WTC11 (cell line): ENCODE data around the gene CBLB. TPM values are rescaled to one million over a fixed set of nuclear protein-coding genes. Genes with fewer than 3 reads are reported as not detected.

Experiments
- ATAC-seq: fragments of 200-7000 bp; cut with Tn5 transposase; 2 replicates; pipeline ENCODE4 v1.10.0; 2021; ENCODE audit warnings: mild to moderate bottlenecking, moderate library complexity
- CTCF ChIA-PET: fragments of 300-600 bp; sonication (Branson Sonifier 250); formaldehyde crosslinking; loops from one replicate; lab custom pipeline; 2021; ENCODE audit warnings: antibody characterized with exemption; lab: Charles Lee
- POLR2A ChIA-PET: fragments of 350-600 bp; sonication (Branson Sonifier 250); formaldehyde crosslinking; loops from one replicate; lab custom pipeline; 2021; ENCODE audit warnings: antibody characterized with exemption; lab: Charles Lee
- DNase-seq: peaks from one replicate; pipeline ENCODE4 v3.0.0; 2021; ENCODE audit warnings: low spot score
- H3K27ac Mint-ChIP-seq: 2 replicates; pipeline ENCODE4 v1.8.0; 2021; ENCODE audit warnings: mixed read lengths
- H3K27me3 Mint-ChIP-seq: 2 replicates; pipeline ENCODE4 v1.8.0; 2021; ENCODE audit warnings: low read depth, mild to moderate bottlenecking, moderate library complexity, mixed read lengths
- H3K36me3 Mint-ChIP-seq: 2 replicates; pipeline ENCODE4 v1.8.0; 2021; ENCODE audit warnings: mixed read lengths
- H3K4me1 Mint-ChIP-seq: 2 replicates; pipeline ENCODE4 v1.8.0; 2022; ENCODE audit warnings: mixed read lengths
- H3K4me3 Mint-ChIP-seq: 2 replicates; pipeline ENCODE4 v1.8.0; 2021; ENCODE audit warnings: mild to moderate bottlenecking, moderate library complexity, mixed read lengths
- H3K9me3 Mint-ChIP-seq: 2 replicates; pipeline ENCODE4 v1.8.0; 2021; ENCODE audit warnings: mixed read lengths
- ELF4 ChIP-seq: sonication (generic); formaldehyde crosslinking; IDR thresholded peaks from 2 replicates; pipeline ENCODE4 v1.8.1; 2022; ENCODE audit warnings: low read depth, mild to moderate bottlenecking, moderate library complexity, missing genetic modification reagents
- ESRRA ChIP-seq: sonication (generic); formaldehyde crosslinking; IDR thresholded peaks from 2 replicates; pipeline ENCODE4 v1.8.1; 2022; ENCODE audit warnings: mild to moderate bottlenecking, missing genetic modification reagents, borderline replicate concordance
- GTF2I ChIP-seq: fragments of 250-450 bp; sonication (Bioruptor Pico); conservative IDR thresholded peaks from 2 replicates; pipeline ENCODE4 v1.4.0; 2021; ENCODE audit warnings: mild to moderate bottlenecking
- MYBL2 ChIP-seq: sonication (generic); formaldehyde crosslinking; IDR thresholded peaks from 2 replicates; pipeline ENCODE4 v1.8.1; 2023; ENCODE audit warnings: mild to moderate bottlenecking, moderate library complexity, missing genetic modification reagents
- NFATC4 ChIP-seq: fragments of 250-450 bp; sonication (Bioruptor Pico); IDR thresholded peaks from 2 replicates; pipeline ENCODE4 v1.9.0; 2021; ENCODE audit warnings: mild to moderate bottlenecking
- NR1H2 ChIP-seq: sonication (generic); formaldehyde crosslinking; IDR thresholded peaks from 2 replicates; pipeline ENCODE4 v1.9.0; 2021; ENCODE audit warnings: mild to moderate bottlenecking, moderate library complexity, missing genetic modification reagents
- RORB ChIP-seq: fragments of 250-450 bp; sonication (Bioruptor Pico); IDR thresholded peaks from 2 replicates; pipeline ENCODE4 v1.9.0; 2021; ENCODE audit warnings: mild to moderate bottlenecking
- TEAD1 ChIP-seq: sonication (generic); formaldehyde crosslinking; IDR thresholded peaks from 2 replicates; pipeline ENCODE4 v1.8.0; 2022; ENCODE audit warnings: mild to moderate bottlenecking, missing genetic modification reagents
- ZNF138 ChIP-seq: sonication (generic); formaldehyde crosslinking; conservative IDR thresholded peaks from 2 replicates; pipeline ENCODE4 v1.8.1; 2022; ENCODE audit warnings: mild to moderate bottlenecking, moderate library complexity, missing genetic modification reagents
- ZNF232 ChIP-seq: sonication (generic); formaldehyde crosslinking; IDR thresholded peaks from 2 replicates; pipeline ENCODE4 v1.8.0; 2022; ENCODE audit warnings: mild to moderate bottlenecking, missing genetic modification reagents
- ZNF317 ChIP-seq: sonication (generic); formaldehyde crosslinking; IDR thresholded peaks from 2 replicates; pipeline ENCODE4 v1.8.1; 2023; ENCODE audit warnings: low read depth, mild to moderate bottlenecking, moderate library complexity, missing genetic modification reagents, borderline replicate concordance
- ZNF423 ChIP-seq: fragments of 250-450 bp; sonication (Bioruptor Pico); IDR thresholded peaks from 2 replicates; pipeline ENCODE4 v2.1.2; 2022; ENCODE audit warnings: mild to moderate bottlenecking, moderate library complexity
- total RNA-seq: library from RNA; stranded (reverse); gene quantifications from 3 replicates; pipeline ENCODE4 v1.2.3, GENCODE V29; 2021
- TF ChIP-seq, protein P1 (sequence below): sonication (generic); formaldehyde crosslinking; IDR thresholded peaks from 2 replicates; pipeline ENCODE4 v1.8.1; 2023; ENCODE audit warnings: mild to moderate bottlenecking, missing genetic modification reagents
- TF ChIP-seq, protein P2 (sequence below): sonication (generic); formaldehyde crosslinking; IDR thresholded peaks from 2 replicates; pipeline ENCODE4 v1.8.0; 2022; ENCODE audit warnings: mild to moderate bottlenecking, missing genetic modification reagents
- TF ChIP-seq, protein P3 (sequence below): sonication (generic); formaldehyde crosslinking; IDR thresholded peaks from 2 replicates; pipeline ENCODE4 v1.8.1; 2022; ENCODE audit warnings: mild to moderate bottlenecking, moderate library complexity, missing genetic modification reagents
- TF ChIP-seq, protein P4 (sequence below): sonication (generic); formaldehyde crosslinking; IDR thresholded peaks from 2 replicates; pipeline ENCODE4 v1.8.0; 2023; ENCODE audit warnings: missing genetic modification reagents, mild to moderate bottlenecking, borderline replicate concordance
- TF ChIP-seq, protein P5 (sequence below): sonication (generic); formaldehyde crosslinking; IDR thresholded peaks from 2 replicates; pipeline ENCODE4 v1.8.1; 2022; ENCODE audit warnings: low read depth, mild to moderate bottlenecking, moderate library complexity, missing genetic modification reagents, borderline replicate concordance
- TF ChIP-seq, protein P6 (sequence below): fragments of 250-450 bp; sonication (Bioruptor Pico); IDR thresholded peaks from 2 replicates; pipeline ENCODE4 v2.1.2; 2022; ENCODE audit warnings: mild to moderate bottlenecking, moderate library complexity
- TF ChIP-seq, protein P7 (sequence below): sonication (generic); formaldehyde crosslinking; IDR thresholded peaks from 2 replicates; pipeline ENCODE4 v1.8.1; 2022; ENCODE audit warnings: mild to moderate bottlenecking, missing genetic modification reagents, moderate library complexity, borderline replicate concordance
- TF ChIP-seq, protein P8 (sequence below): sonication (generic); formaldehyde crosslinking; IDR thresholded peaks from 2 replicates; pipeline ENCODE4 v1.8.0; 2023; ENCODE audit warnings: missing genetic modification reagents

CBLB gene
- total RNA-seq, 1 experiment from 2014 or later: 19.8 TPM

DNA sequence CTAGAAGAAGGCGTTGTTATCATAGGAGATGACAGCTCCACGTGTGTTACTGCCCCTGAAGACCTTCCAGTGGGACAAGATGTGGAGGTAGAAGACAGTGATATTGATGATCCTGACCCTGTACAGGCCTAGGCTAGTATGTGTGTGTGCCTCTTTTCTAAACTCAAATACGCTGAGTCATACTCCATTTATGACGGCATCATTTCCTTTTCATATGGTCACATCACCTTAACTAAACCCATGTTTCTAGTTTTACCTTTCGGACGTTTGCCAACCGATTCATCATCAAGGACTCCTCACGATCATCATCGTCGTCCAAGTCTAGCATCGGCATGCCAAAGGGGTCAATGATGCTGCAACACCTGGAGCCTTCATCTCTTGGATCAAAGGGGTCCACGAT, 149.0 kb downstream of the CBLB start:
- TF ChIP-seq, protein P1, sequence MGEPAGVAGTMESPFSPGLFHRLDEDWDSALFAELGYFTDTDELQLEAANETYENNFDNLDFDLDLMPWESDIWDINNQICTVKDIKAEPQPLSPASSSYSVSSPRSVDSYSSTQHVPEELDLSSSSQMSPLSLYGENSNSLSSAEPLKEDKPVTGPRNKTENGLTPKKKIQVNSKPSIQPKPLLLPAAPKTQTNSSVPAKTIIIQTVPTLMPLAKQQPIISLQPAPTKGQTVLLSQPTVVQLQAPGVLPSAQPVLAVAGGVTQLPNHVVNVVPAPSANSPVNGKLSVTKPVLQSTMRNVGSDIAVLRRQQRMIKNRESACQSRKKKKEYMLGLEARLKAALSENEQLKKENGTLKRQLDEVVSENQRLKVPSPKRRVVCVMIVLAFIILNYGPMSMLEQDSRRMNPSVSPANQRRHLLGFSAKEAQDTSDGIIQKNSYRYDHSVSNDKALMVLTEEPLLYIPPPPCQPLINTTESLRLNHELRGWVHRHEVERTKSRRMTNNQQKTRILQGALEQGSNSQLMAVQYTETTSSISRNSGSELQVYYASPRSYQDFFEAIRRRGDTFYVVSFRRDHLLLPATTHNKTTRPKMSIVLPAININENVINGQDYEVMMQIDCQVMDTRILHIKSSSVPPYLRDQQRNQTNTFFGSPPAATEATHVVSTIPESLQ (CRISPR knock-in tag): no peak
- TF ChIP-seq ZNF232 (CRISPR knock-in tag) (no peak), ZNF317 (CRISPR knock-in tag) (no peak), ESRRA (CRISPR knock-in tag) (no peak), ELF4 (no peak), ZNF138 (no peak), TEAD1 (no peak), ZNF423 (CRISPR knock-in tag) (no peak), GTF2I (CRISPR knock-in tag) (no peak), NR1H2 (CRISPR knock-in tag) (no peak), RORB (CRISPR knock-in tag) (no peak), MYBL2 (CRISPR knock-in tag) (no peak), NFATC4 (CRISPR knock-in tag) (no peak)
- TF ChIP-seq, protein P2, sequence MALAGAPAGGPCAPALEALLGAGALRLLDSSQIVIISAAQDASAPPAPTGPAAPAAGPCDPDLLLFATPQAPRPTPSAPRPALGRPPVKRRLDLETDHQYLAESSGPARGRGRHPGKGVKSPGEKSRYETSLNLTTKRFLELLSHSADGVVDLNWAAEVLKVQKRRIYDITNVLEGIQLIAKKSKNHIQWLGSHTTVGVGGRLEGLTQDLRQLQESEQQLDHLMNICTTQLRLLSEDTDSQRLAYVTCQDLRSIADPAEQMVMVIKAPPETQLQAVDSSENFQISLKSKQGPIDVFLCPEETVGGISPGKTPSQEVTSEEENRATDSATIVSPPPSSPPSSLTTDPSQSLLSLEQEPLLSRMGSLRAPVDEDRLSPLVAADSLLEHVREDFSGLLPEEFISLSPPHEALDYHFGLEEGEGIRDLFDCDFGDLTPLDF (CRISPR knock-in tag): no peak
- TF ChIP-seq, protein P3, sequence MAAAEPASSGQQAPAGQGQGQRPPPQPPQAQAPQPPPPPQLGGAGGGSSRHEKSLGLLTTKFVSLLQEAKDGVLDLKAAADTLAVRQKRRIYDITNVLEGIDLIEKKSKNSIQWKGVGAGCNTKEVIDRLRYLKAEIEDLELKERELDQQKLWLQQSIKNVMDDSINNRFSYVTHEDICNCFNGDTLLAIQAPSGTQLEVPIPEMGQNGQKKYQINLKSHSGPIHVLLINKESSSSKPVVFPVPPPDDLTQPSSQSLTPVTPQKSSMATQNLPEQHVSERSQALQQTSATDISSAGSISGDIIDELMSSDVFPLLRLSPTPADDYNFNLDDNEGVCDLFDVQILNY (CRISPR knock-in tag): no peak
- TF ChIP-seq, protein P4, sequence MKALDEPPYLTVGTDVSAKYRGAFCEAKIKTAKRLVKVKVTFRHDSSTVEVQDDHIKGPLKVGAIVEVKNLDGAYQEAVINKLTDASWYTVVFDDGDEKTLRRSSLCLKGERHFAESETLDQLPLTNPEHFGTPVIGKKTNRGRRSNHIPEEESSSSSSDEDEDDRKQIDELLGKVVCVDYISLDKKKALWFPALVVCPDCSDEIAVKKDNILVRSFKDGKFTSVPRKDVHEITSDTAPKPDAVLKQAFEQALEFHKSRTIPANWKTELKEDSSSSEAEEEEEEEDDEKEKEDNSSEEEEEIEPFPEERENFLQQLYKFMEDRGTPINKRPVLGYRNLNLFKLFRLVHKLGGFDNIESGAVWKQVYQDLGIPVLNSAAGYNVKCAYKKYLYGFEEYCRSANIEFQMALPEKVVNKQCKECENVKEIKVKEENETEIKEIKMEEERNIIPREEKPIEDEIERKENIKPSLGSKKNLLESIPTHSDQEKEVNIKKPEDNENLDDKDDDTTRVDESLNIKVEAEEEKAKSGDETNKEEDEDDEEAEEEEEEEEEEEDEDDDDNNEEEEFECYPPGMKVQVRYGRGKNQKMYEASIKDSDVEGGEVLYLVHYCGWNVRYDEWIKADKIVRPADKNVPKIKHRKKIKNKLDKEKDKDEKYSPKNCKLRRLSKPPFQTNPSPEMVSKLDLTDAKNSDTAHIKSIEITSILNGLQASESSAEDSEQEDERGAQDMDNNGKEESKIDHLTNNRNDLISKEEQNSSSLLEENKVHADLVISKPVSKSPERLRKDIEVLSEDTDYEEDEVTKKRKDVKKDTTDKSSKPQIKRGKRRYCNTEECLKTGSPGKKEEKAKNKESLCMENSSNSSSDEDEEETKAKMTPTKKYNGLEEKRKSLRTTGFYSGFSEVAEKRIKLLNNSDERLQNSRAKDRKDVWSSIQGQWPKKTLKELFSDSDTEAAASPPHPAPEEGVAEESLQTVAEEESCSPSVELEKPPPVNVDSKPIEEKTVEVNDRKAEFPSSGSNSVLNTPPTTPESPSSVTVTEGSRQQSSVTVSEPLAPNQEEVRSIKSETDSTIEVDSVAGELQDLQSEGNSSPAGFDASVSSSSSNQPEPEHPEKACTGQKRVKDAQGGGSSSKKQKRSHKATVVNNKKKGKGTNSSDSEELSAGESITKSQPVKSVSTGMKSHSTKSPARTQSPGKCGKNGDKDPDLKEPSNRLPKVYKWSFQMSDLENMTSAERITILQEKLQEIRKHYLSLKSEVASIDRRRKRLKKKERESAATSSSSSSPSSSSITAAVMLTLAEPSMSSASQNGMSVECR (CRISPR knock-in tag): no peak
- TF ChIP-seq, protein P5, sequence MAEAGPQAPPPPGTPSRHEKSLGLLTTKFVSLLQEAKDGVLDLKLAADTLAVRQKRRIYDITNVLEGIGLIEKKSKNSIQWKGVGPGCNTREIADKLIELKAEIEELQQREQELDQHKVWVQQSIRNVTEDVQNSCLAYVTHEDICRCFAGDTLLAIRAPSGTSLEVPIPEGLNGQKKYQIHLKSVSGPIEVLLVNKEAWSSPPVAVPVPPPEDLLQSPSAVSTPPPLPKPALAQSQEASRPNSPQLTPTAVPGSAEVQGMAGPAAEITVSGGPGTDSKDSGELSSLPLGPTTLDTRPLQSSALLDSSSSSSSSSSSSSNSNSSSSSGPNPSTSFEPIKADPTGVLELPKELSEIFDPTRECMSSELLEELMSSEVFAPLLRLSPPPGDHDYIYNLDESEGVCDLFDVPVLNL: no peak
- TF ChIP-seq, protein P6, sequence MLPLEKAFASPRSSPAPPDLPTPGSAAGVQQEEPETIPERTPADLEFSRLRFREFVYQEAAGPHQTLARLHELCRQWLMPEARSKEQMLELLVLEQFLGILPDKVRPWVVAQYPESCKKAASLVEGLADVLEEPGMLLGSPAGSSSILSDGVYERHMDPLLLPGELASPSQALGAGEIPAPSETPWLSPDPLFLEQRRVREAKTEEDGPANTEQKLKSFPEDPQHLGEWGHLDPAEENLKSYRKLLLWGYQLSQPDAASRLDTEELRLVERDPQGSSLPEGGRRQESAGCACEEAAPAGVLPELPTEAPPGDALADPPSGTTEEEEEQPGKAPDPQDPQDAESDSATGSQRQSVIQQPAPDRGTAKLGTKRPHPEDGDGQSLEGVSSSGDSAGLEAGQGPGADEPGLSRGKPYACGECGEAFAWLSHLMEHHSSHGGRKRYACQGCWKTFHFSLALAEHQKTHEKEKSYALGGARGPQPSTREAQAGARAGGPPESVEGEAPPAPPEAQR (CRISPR knock-in tag): no peak
- TF ChIP-seq, protein P7, sequence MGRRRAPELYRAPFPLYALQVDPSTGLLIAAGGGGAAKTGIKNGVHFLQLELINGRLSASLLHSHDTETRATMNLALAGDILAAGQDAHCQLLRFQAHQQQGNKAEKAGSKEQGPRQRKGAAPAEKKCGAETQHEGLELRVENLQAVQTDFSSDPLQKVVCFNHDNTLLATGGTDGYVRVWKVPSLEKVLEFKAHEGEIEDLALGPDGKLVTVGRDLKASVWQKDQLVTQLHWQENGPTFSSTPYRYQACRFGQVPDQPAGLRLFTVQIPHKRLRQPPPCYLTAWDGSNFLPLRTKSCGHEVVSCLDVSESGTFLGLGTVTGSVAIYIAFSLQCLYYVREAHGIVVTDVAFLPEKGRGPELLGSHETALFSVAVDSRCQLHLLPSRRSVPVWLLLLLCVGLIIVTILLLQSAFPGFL (CRISPR knock-in tag): no peak
- TF ChIP-seq, protein P8, sequence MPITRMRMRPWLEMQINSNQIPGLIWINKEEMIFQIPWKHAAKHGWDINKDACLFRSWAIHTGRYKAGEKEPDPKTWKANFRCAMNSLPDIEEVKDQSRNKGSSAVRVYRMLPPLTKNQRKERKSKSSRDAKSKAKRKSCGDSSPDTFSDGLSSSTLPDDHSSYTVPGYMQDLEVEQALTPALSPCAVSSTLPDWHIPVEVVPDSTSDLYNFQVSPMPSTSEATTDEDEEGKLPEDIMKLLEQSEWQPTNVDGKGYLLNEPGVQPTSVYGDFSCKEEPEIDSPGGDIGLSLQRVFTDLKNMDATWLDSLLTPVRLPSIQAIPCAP (CRISPR knock-in tag): no peak
- peaks cover 9% of the 10 kb centered on the region for H3K4me1 Mint-ChIP-seq
- H3K27me3 Mint-ChIP-seq: no peaks in the 10 kb centered on the region
- no peak overlapping the region for H3K27ac Mint-ChIP-seq
- no peak overlapping the region for H3K4me3 Mint-ChIP-seq
- ChIA-PET POLR2A (no interaction called here), CTCF (no interaction called here)
- no peak for DNase-seq
- ATAC-seq: no peak
- H3K36me3 Mint-ChIP-seq: peaks cover 10% of the 10 kb centered on the region
- H3K9me3 Mint-ChIP-seq: no peaks in the 10 kb centered on the region
